SK-N-SH (cell line): ENCODE measurements around the gene SEC24B. TPM values are rescaled to one million over a fixed set of nuclear protein-coding genes. Genes with fewer than 3 reads are reported as not detected.

Experiments
- CTCF ChIA-PET: fragments of 300-600, 350-600 bp; formaldehyde crosslinking; extraction: SDS; loops from one replicate; lab custom pipeline; 2021; lab: Yijun Ruan, JAX
- POLR2A ChIA-PET: fragments of 350-600 bp; sonication (Branson Sonifier 250); formaldehyde crosslinking; extraction: SDS; loops from one replicate; lab custom pipeline; 2020; ENCODE audit warnings: antibody characterized with exemption, inconsistent platforms; lab: Yijun Ruan, JAX
- DNase-seq: peaks from one replicate; pipeline ENCODE4 v3.0.0; 2012
- H2AFZ ChIP-seq: fragments of 200-600 bp; sonication (generic); 2 replicates; pipeline ENCODE4 v1.8.1; 2016; ENCODE audit warnings: antibody characterized with exemption, mild to moderate bottlenecking, low read depth
- H3F3A ChIP-seq: fragments of 200-600 bp; sonication (generic); replicated peaks from 2 replicates; pipeline ENCODE3; 2016; ENCODE audit warnings: antibody characterized with exemption, mild to moderate bottlenecking; ENCODE audit not compliant: insufficient read depth
- H3K27ac ChIP-seq, 2 experiments: fragments of 200-500 bp in 1 of 2; fragments of 200-600 bp in 1 of 2; sonication (Bioruptor generic) in 1 of 2; sonication (generic), shearing (Covaris generic) in 1 of 2; 2 replicates each; pipeline versions ENCODE4 v1.5.1 to v1.6.1; 2014 to 2016; ENCODE audit warnings: low read depth in 2 of 2, inconsistent platforms in 1 of 2, low read length in 1 of 2, mild to moderate bottlenecking in 1 of 2, mixed read lengths in 1 of 2
- H3K27me3 ChIP-seq: fragments of 200-600 bp; sonication (generic), shearing (Covaris generic); 2 replicates; pipeline ENCODE4 v1.6.1; 2016; ENCODE audit warnings: mixed run types; ENCODE audit not compliant: insufficient read depth
- H3K36me3 ChIP-seq, 2 experiments: fragments of 200-500 bp in 1 of 2; fragments of 200-600 bp in 1 of 2; sonication (Bioruptor generic) in 1 of 2; sonication (generic) in 1 of 2; replicated peaks in 1 of 2; 2 replicates each; pipeline versions ENCODE3 to v1.5.1; 2014 to 2016; ENCODE audit warnings: low read length in 1 of 2, mild to moderate bottlenecking in 1 of 2; ENCODE audit not compliant: insufficient read depth in 2 of 2, control insufficient read depth in 1 of 2
- H3K4me1 ChIP-seq, 2 experiments: fragments of 200-500 bp in 1 of 2; fragments of 200-600 bp in 1 of 2; sonication (Bioruptor generic) in 1 of 2; sonication (generic), shearing (Covaris generic) in 1 of 2; 2 replicates each; pipeline versions ENCODE4 v1.5.1 to v1.6.1; 2014 to 2016; ENCODE audit warnings: low read depth in 1 of 2, low read length in 1 of 2, mixed run types in 1 of 2; ENCODE audit not compliant: insufficient read depth in 2 of 2, control insufficient read depth in 1 of 2
- H3K4me2 ChIP-seq: fragments of 200-600 bp; sonication (generic), shearing (Covaris generic); 2 replicates; pipeline ENCODE4 v1.6.1; 2017; ENCODE audit warnings: mixed run types
- H3K4me3 ChIP-seq, 2 experiments: fragments of 200-500 bp in 1 of 2; fragments of 200-600 bp in 1 of 2; sonication (Bioruptor generic) in 1 of 2; sonication (generic), shearing (Covaris generic) in 1 of 2; 2 replicates each; pipeline versions ENCODE4 v1.5.1 to v1.8.1; 2014 to 2016; ENCODE audit warnings: low read depth in 2 of 2, inconsistent platforms in 1 of 2, low read length in 1 of 2, mild to moderate bottlenecking in 1 of 2, mixed read lengths in 1 of 2, moderate library complexity in 1 of 2
- H3K79me2 ChIP-seq: fragments of 200-600 bp; sonication (generic); 2 replicates; pipeline ENCODE4 v1.8.1; 2017; ENCODE audit warnings: mild to moderate bottlenecking; ENCODE audit not compliant: insufficient read depth
- H3K9ac ChIP-seq: fragments of 200-600 bp; sonication (generic); 2 replicates; pipeline ENCODE4 v1.6.1; 2017; ENCODE audit warnings: mixed run types
- H3K9me2 ChIP-seq: fragments of 200-600 bp; sonication (generic); 2 replicates; pipeline ENCODE4 v1.6.1; 2017; ENCODE audit warnings: mixed run types
- H3K9me3 ChIP-seq: fragments of 200-600 bp; sonication (generic); 2 replicates; pipeline ENCODE4 v1.6.1; 2017; ENCODE audit warnings: mixed run types, mild to moderate bottlenecking, moderate library complexity
- H4K20me1 ChIP-seq: fragments of 200-600 bp; sonication (generic); 2 replicates; pipeline ENCODE4 v1.6.1; 2017; ENCODE audit warnings: mild to moderate bottlenecking, mixed run types; ENCODE audit not compliant: insufficient read depth
- CHD2 ChIP-seq: fragments of 150-350 bp; IDR thresholded peaks from 2 replicates; pipeline ENCODE4 v1.6.1; 2018; ENCODE audit warnings: low read length; ENCODE audit not compliant: partially characterized antibody
- ELF1 ChIP-seq: IDR thresholded peaks from 2 replicates; pipeline ENCODE4 v1.4.0; 2012
- EP300 ChIP-seq, 2 experiments: IDR thresholded peaks; 2 replicates each; pipeline versions ENCODE4 v1.4.0 to v1.6.1; 2012; ENCODE audit warnings: borderline replicate concordance in 1 of 2, low read depth in 1 of 2, low read length in 1 of 2
- EZH2phosphoT487 ChIP-seq: fragments of 200-600 bp; sonication (generic); IDR thresholded peaks from 2 replicates; pipeline ENCODE4 v1.6.1; 2017; ENCODE audit warnings: low read depth, mixed run types, mild to moderate bottlenecking, antibody characterized with exemption, moderate library complexity, borderline replicate concordance
- FOSL2 ChIP-seq: IDR thresholded peaks from 2 replicates; pipeline ENCODE4 v1.4.0; 2012; ENCODE audit warnings: low read depth, mild to moderate bottlenecking, moderate library complexity, borderline replicate concordance
- FOXJ3 ChIP-seq: sonication (generic); formaldehyde crosslinking; IDR thresholded peaks from 2 replicates; pipeline ENCODE4 v1.5.1; 2020; ENCODE audit warnings: mild to moderate bottlenecking, missing genetic modification reagents
- FOXM1 ChIP-seq: IDR thresholded peaks from 2 replicates; pipeline ENCODE4 v1.4.0; 2012; ENCODE audit warnings: low read depth, mild to moderate bottlenecking
- GABPA ChIP-seq: IDR thresholded peaks from 2 replicates; pipeline ENCODE4 v1.4.0; 2012; ENCODE audit warnings: low read depth, mild to moderate bottlenecking
- GATA2 ChIP-seq: sonication (generic); formaldehyde crosslinking; IDR thresholded peaks from 2 replicates; pipeline ENCODE4 v1.5.0; 2020; ENCODE audit warnings: mild to moderate bottlenecking, missing genetic modification reagents
- JUND ChIP-seq: IDR thresholded peaks from 2 replicates; pipeline ENCODE4 v1.4.0; 2012
- NFIC ChIP-seq: IDR thresholded peaks from 2 replicates; pipeline ENCODE4 v1.4.0; 2012; ENCODE audit warnings: borderline replicate concordance
- NRF1 ChIP-seq: IDR thresholded peaks from 2 replicates; pipeline ENCODE4 v1.6.1; 2012; ENCODE audit warnings: low read depth, mild to moderate bottlenecking, low read length
- POLR2AphosphoS5 ChIP-seq: IDR thresholded peaks from 2 replicates; pipeline ENCODE4 v1.6.1; 2012; ENCODE audit warnings: low read depth, low read length
- RAD21 ChIP-seq: IDR thresholded peaks from 2 replicates; pipeline ENCODE4 v1.6.1; 2012; ENCODE audit warnings: mild to moderate bottlenecking, low read length
- RCOR1 ChIP-seq: fragments of 150-350 bp; IDR thresholded peaks from 2 replicates; pipeline ENCODE4 v1.6.1; 2017; ENCODE audit warnings: antibody characterized with exemption, low read length
- RFX5 ChIP-seq: IDR thresholded peaks from 2 replicates; pipeline ENCODE4 v1.6.1; 2012; ENCODE audit warnings: mild to moderate bottlenecking, improper control_type of control experiment, low read length
- SIN3A ChIP-seq: IDR thresholded peaks from 2 replicates; pipeline ENCODE4 v1.6.1; 2012; ENCODE audit warnings: low read depth, mild to moderate bottlenecking, low read length, moderate library complexity, borderline replicate concordance
- SMC3 ChIP-seq: IDR thresholded peaks from 2 replicates; pipeline ENCODE4 v1.6.1; 2012; ENCODE audit warnings: low read depth, low read length, improper control_type of control experiment
- TAF1 ChIP-seq: IDR thresholded peaks from 2 replicates; pipeline ENCODE4 v1.6.1; 2012; ENCODE audit warnings: low read depth, mild to moderate bottlenecking, low read length, moderate library complexity, borderline replicate concordance
- TCF12 ChIP-seq: IDR thresholded peaks from 2 replicates; pipeline ENCODE4 v1.4.0; 2012
- TEAD4 ChIP-seq: IDR thresholded peaks from 2 replicates; pipeline ENCODE4 v1.4.0; 2012; ENCODE audit warnings: mild to moderate bottlenecking, borderline replicate concordance; ENCODE audit not compliant: insufficient read depth
- YY1 ChIP-seq: IDR thresholded peaks from 2 replicates; pipeline ENCODE4 v1.4.0; 2012; ENCODE audit warnings: low read depth, mild to moderate bottlenecking
- WGBS: methylation state at CpG from one replicate; pipeline ENCODE4 v1.1.6; 2017; ENCODE audit warnings: low lambda C conversion rate; 5-methylcytosine and 5-hydroxymethylcytosine counted together
- polyA plus RNA-seq, 3 experiments: library from polyadenylated mRNA; depleted of rRNA; stranded (reverse); fragments of >200 nt; gene quantifications; 2 replicates each; pipeline ENCODE4 v1.2.3, GENCODE V29; 2012
- TF ChIP-seq, protein P1 (sequence below): IDR thresholded peaks from 2 replicates; pipeline ENCODE4; 2012
- TF ChIP-seq, protein P2 (sequence below): fragments of 150-350 bp; IDR thresholded peaks from 2 replicates; pipeline ENCODE4 v1.6.1; 2017; ENCODE audit warnings: antibody characterized with exemption, low read length, low read depth, borderline replicate concordance
- TF ChIP-seq, protein P3 (sequence below): IDR thresholded peaks from 2 replicates; pipeline ENCODE4 v1.4.0; 2012; ENCODE audit warnings: low read depth, borderline replicate concordance
- TF ChIP-seq, protein P4 (sequence below): fragments of 150-350 bp; IDR thresholded peaks from 2 replicates; pipeline ENCODE4 v1.6.1; 2016; ENCODE audit warnings: mild to moderate bottlenecking, low read depth, low read length

Gene SEC24B
- polyA plus RNA-seq, 1 of the 3 experiments (the other 2 are of a cell fraction) = 23.0 TPM

DNA sequence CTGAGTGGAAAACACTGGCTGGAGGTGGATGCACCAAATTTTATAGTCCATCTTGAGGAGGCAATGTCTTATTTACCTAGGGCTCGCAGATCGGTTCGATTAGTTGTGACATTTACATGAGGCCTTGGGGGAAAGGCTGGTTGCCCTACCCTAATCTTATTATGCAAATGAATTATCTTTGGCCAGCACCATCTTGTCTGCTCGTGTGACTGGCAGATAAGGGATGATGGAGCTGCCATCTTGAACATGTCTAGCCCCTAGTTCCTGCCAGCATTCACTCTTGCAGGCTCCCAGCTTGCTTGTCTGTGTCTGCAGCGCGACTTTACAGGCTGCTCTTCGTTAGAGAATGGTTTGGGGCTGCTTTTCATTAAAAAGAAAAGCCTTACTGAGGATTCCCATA lies 61.9 kb downstream of the SEC24B start:
- Histone ChIP-seq H3K79me2 (peaks cover 51% of the 10 kb centered on the region), H3K9me2 (no peaks in the 10 kb centered on the region), H3K9me3 (no peaks in the 10 kb centered on the region), H3F3A (no peaks in the 10 kb centered on the region), H3K9ac (no peak overlapping the region), H3K4me3 (no peak overlapping the region), H3K4me2 (no peak overlapping the region), H3K36me3 (peaks cover 56 to 79% of the 10 kb centered on the region in 2 experiments), H3K27ac (no peak overlapping the region; a peak in 1 of 4 replicates), H2AFZ (no peak overlapping the region), H3K4me1 (no peaks in the 10 kb centered on the region; a peak in 1 of 4 replicates), H3K27me3 (no peaks in the 10 kb centered on the region), H4K20me1 (no peaks in the 10 kb centered on the region)
- CTCF ChIA-PET = no interaction called here
- no peak for DNase-seq
- 91% methylated on average over 7 of the region's 7 CpGs for WGBS
- POLR2A ChIA-PET = no interaction called here
- no peak for TF ChIP-seq TCF12
- TF ChIP-seq JUND = no peak
- no peak for TF ChIP-seq SMC3
- TF ChIP-seq CHD2 = no peak
- no peak for TF ChIP-seq NFIC
- no peak for TF ChIP-seq GATA2 (CRISPR knock-in tag)
- no peak for TF ChIP-seq FOXM1
- no peak for TF ChIP-seq GABPA
- no peak for TF ChIP-seq YY1
- no peak for TF ChIP-seq POLR2AphosphoS5
- no peak for TF ChIP-seq RAD21
- no peak for TF ChIP-seq NRF1
- TF ChIP-seq, protein P1, sequence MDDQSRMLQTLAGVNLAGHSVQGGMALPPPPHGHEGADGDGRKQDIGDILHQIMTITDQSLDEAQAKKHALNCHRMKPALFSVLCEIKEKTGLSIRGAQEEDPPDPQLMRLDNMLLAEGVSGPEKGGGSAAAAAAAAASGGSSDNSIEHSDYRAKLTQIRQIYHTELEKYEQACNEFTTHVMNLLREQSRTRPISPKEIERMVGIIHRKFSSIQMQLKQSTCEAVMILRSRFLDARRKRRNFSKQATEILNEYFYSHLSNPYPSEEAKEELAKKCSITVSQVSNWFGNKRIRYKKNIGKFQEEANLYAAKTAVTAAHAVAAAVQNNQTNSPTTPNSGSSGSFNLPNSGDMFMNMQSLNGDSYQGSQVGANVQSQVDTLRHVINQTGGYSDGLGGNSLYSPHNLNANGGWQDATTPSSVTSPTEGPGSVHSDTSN = no peak
- no peak for TF ChIP-seq FOSL2
- no peak for TF ChIP-seq EZH2phosphoT487
- TF ChIP-seq TAF1 = no peak

DNA sequence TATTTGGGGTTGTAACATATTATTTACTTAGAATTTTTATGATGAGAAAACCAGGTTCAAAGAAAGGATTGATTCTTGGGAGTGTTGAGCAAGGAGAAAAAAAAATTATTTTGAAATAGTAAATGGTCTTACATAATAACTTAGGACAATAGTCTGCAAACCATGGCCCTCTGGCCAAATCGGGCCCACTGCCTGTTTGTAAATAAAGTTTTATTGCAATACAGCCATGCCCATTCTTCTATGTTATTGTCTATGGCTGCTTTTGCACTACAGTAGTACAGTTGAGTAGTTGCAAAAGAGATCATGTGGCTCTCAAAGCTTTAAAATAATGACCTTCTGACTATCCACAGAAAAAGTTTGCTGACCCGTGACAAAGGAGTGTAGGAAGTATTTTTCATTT lies 63.3 kb downstream of the SEC24B start:
- Histone ChIP-seq H3K9me2 (no peaks in the 10 kb centered on the region), H3K27ac (no peak overlapping the region), H3K36me3 (peaks cover 49 to 79% of the 10 kb centered on the region in 2 experiments), H3K4me1 (no peaks in the 10 kb centered on the region; a peak in 1 of 4 replicates), H2AFZ (no peak overlapping the region), H3F3A (no peaks in the 10 kb centered on the region), H3K9me3 (no peaks in the 10 kb centered on the region), H3K79me2 (peaks cover 42% of the 10 kb centered on the region), H4K20me1 (no peaks in the 10 kb centered on the region), H3K9ac (no peak overlapping the region), H3K4me2 (no peak overlapping the region), H3K4me3 (no peak overlapping the region), H3K27me3 (no peaks in the 10 kb centered on the region)
- DNase-seq = no peak
- CTCF ChIA-PET = interaction anchor here (1.2 kb wide), 1 partner anchor 307 kb away, joined by 4 read pairs; no protein-coding TSS in a partner anchor
- TF ChIP-seq, protein P2, sequence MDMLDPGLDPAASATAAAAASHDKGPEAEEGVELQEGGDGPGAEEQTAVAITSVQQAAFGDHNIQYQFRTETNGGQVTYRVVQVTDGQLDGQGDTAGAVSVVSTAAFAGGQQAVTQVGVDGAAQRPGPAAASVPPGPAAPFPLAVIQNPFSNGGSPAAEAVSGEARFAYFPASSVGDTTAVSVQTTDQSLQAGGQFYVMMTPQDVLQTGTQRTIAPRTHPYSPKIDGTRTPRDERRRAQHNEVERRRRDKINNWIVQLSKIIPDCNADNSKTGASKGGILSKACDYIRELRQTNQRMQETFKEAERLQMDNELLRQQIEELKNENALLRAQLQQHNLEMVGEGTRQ = no peak
- TF ChIP-seq CHD2 (no peak), TEAD4 (no peak), GATA2 (CRISPR knock-in tag) (no peak), RCOR1 (no peak), RFX5 (no peak), NFIC (no peak), FOSL2 (no peak), FOXJ3 (no peak), SIN3A (no peak), RAD21 (no peak), ELF1 (no peak), YY1 (no peak), EP300 (IDR thresholded peaks at IDR 0.05; ENCODE audit: borderline replicate concordance in 1 of 2, low read depth in 1 of 2, low read length in 1 of 2) (no peak)
- TF ChIP-seq, protein P3, sequence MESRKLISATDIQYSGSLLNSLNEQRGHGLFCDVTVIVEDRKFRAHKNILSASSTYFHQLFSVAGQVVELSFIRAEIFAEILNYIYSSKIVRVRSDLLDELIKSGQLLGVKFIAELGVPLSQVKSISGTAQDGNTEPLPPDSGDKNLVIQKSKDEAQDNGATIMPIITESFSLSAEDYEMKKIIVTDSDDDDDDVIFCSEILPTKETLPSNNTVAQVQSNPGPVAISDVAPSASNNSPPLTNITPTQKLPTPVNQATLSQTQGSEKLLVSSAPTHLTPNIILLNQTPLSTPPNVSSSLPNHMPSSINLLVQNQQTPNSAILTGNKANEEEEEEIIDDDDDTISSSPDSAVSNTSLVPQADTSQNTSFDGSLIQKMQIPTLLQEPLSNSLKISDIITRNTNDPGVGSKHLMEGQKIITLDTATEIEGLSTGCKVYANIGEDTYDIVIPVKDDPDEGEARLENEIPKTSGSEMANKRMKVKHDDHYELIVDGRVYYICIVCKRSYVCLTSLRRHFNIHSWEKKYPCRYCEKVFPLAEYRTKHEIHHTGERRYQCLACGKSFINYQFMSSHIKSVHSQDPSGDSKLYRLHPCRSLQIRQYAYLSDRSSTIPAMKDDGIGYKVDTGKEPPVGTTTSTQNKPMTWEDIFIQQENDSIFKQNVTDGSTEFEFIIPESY = no peak
- TF ChIP-seq, protein P4, sequence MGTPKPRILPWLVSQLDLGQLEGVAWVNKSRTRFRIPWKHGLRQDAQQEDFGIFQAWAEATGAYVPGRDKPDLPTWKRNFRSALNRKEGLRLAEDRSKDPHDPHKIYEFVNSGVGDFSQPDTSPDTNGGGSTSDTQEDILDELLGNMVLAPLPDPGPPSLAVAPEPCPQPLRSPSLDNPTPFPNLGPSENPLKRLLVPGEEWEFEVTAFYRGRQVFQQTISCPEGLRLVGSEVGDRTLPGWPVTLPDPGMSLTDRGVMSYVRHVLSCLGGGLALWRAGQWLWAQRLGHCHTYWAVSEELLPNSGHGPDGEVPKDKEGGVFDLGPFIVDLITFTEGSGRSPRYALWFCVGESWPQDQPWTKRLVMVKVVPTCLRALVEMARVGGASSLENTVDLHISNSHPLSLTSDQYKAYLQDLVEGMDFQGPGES = no peak
- POLR2A ChIA-PET = no interaction called here
- WGBS = 75% methylated on average over 2 of the region's 2 CpGs
